SU-DHL-6 (cell line): ENCODE data around the gene ZNF579.

Source experiments
- EZH2phosphoT487 ChIP-seq: fragments of 200-600 bp; sonication (generic), shearing (Covaris generic); conservative IDR thresholded peaks from 2 replicates; pipeline ENCODE4 v1.6.1; 2018; ENCODE audit warnings: mild to moderate bottlenecking, antibody characterized with exemption, low read length, moderate library complexity, mixed read lengths
- TF ChIP-seq, protein P1 (sequence below): fragments of 200-600 bp; sonication (generic); IDR thresholded peaks from one replicate; pipeline ENCODE4 v1.5.1; 2017; ENCODE audit warnings: antibody characterized with exemption, mild to moderate bottlenecking, low read length, moderate library complexity; ENCODE audit not compliant: insufficient read depth, poor library complexity, severe bottlenecking

DNA sequence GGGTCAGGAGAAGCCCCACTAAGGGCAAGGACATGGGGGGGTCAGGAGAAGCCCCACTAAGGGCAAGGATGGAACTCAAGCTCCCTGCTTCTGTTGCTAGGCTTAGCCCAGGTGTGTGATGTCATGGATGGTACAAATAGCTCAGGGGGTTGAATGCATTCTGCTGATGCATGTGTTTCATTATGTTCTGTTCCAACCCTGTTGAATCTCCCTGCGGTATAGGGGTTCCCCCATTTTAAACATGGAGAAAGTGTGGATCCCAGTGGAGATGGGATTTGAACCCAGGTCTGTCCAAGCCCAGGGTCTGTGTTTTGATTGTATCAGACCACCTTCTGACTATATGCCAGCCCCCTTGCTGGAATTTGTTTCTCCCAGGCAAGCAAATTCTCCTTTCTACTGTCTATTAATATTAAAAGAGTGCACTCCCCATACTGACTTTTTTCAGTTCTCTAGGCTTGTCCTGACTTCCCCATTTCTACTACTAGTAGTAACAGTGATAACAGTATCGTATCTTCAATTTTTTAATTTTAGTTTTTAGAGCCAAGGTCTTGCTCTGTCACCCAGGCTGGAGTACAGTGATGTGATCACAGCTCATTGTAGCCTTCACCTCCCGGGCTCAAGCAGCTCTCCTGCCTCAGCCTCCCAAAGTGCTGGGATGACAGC, 31.5 kb upstream of the ZNF579 start:
- TF ChIP-seq, protein P1, sequence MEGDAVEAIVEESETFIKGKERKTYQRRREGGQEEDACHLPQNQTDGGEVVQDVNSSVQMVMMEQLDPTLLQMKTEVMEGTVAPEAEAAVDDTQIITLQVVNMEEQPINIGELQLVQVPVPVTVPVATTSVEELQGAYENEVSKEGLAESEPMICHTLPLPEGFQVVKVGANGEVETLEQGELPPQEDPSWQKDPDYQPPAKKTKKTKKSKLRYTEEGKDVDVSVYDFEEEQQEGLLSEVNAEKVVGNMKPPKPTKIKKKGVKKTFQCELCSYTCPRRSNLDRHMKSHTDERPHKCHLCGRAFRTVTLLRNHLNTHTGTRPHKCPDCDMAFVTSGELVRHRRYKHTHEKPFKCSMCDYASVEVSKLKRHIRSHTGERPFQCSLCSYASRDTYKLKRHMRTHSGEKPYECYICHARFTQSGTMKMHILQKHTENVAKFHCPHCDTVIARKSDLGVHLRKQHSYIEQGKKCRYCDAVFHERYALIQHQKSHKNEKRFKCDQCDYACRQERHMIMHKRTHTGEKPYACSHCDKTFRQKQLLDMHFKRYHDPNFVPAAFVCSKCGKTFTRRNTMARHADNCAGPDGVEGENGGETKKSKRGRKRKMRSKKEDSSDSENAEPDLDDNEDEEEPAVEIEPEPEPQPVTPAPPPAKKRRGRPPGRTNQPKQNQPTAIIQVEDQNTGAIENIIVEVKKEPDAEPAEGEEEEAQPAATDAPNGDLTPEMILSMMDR, result no peak
- TF ChIP-seq EZH2phosphoT487, result no peak
